Upper lobe of left lung (tissue), 6 donors: ENCODE results near the gene VGLL1. TPM values are rescaled to one million over a fixed set of nuclear protein-coding genes. Genes with fewer than 3 reads are reported as not detected.

Experiments
- ATAC-seq, 2 donors: fragments of 200-7000 bp; cut with Tn5 transposase; one replicate each; pipeline ENCODE4 v1.9.1; 2022; ENCODE audit warnings: mild to moderate bottlenecking in 2 of 2, moderate library complexity in 2 of 2; ENCODE audit not compliant: low FRiP score in 2 of 2
- DNase-seq, 2 donors: peaks; one replicate each; pipeline ENCODE4 v3.0.0-alpha.2; 2019 to 2020
- H3K27ac ChIP-seq, 4 donors: fragments of 200-600 bp; sonication (generic); one replicate each; pipeline ENCODE4 v1.5.1; 2016 to 2019
- H3K27me3 ChIP-seq, 4 donors: fragments of 200-600 bp; sonication (generic); one replicate each; pipeline ENCODE4 v1.5.1; 2017 to 2019
- H3K36me3 ChIP-seq, 4 donors: fragments of 200-600 bp; sonication (generic); one replicate each; pipeline ENCODE4 v1.5.1; 2016 to 2019
- H3K4me1 ChIP-seq, 4 donors: fragments of 200-600 bp; sonication (generic); one replicate each; pipeline ENCODE4 v1.5.1; 2018 to 2019
- H3K4me3 ChIP-seq, 4 donors: fragments of 200-600 bp; sonication (generic); one replicate each; pipeline ENCODE4 v1.5.1; 2017 to 2019; ENCODE audit warnings: mild to moderate bottlenecking in 2 of 4, moderate library complexity in 1 of 4
- H3K9me3 ChIP-seq, 4 donors: fragments of 200-600 bp; sonication (generic); one replicate each; pipeline ENCODE4 v1.5.1; 2018 to 2019
- CTCF ChIP-seq, 6 experiments: fragments of 450-650 bp in 4 of 6; fragments of 200-600 bp in 2 of 6; sonication (generic) in 2 of 6; IDR thresholded peaks; one replicate each; pipeline ENCODE4 v1.5.1; 2016 to 2019; ENCODE audit warnings: antibody characterized with exemption in 6 of 6
- EP300 ChIP-seq, 4 donors: sonication (generic); formaldehyde crosslinking; IDR thresholded peaks; one replicate each; pipeline ENCODE4 v1.5.1; 2017; ENCODE audit warnings: antibody characterized with exemption in 4 of 4, control low read depth in 2 of 4
- POLR2A ChIP-seq, 4 donors: fragments of 450-650 bp; IDR thresholded peaks; one replicate each; pipeline ENCODE4 v1.5.1; 2016 to 2017; ENCODE audit warnings: antibody characterized with exemption in 4 of 4, mild to moderate bottlenecking in 2 of 4
- POLR2AphosphoS5 ChIP-seq, 2 donors: sonication (generic); formaldehyde crosslinking; IDR thresholded peaks; one replicate each; pipeline ENCODE4 v1.5.1; 2017; ENCODE audit warnings: antibody characterized with exemption in 2 of 2
- WGBS, 2 donors: methylation state at CpG; one replicate each; pipeline ENCODE4 v1.1.5; 2017 to 2018; 5-methylcytosine and 5-hydroxymethylcytosine counted together
- total RNA-seq, 6 donors: library from RNA; depleted of rRNA in 4 of 6; stranded (reverse); fragments of >200 nt in 4 of 6; gene quantifications; one replicate each; pipeline versions ENCODE4 v1.1.0 to v1.2.1, GENCODE V29; 2016 to 2021
- donor health status: DM: no; HTN: no; CAD: no; lungs with moderate emphysema.
- donor health status: DM: no; HTN: yes; CAD: no; lungs with severe emphysema.

Gene VGLL1
- total RNA-seq = 1 to 10 TPM in 4 of 6 donors, not detected in 2; 1.1 to 8.5 (median 1.9) TPM

DNA sequence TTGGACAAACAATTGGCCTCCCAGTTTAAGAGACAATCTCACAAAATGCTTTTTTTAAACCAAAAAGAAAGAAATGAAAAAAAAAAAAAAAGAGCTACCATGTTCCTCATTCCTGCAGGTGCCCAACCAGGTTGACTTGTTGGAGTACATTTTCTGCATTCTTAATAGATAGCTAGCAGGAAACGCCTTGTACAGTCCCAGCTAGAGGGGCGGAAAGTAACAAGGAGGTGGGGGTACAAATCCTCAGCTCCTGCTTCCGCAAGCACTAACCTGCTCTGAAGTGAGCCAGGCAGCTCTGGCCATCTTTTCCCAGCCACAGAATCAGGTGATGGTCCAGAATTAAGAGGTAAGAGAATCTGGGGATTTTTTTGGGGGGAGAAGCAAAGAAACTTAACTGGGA is at the start of gene VGLL1:
VGLL1 (plus strand) TSS at position 265 of the 400 bp plus-strand sequence. CDS start 3,806 bp downstream, outside the sequence.
- Histone ChIP-seq H3K4me3 (no peak within 1 kb of the TSS), H3K27me3 (no peaks in the 10 kb centered on the region), H3K36me3 (no peaks in the 10 kb centered on the region), H3K9me3 (no peaks in the 10 kb centered on the region), H3K4me1 (no peaks in the 10 kb centered on the region), H3K27ac (no peak within 1 kb of the TSS)
- no peak for TF ChIP-seq POLR2A (IDR thresholded peaks at IDR 0.05)
- no peak for TF ChIP-seq CTCF (IDR thresholded peaks at IDR 0.05)
- no peak for TF ChIP-seq EP300 (IDR thresholded peaks at IDR 0.05)
- no peak for TF ChIP-seq POLR2AphosphoS5 (IDR thresholded peaks at IDR 0.05)
- WGBS, 2 donors = 61 to 79% methylated on average over 3 of the region's 3 CpGs
- ATAC-seq (no peak), DNase-seq (no peak)

DNA sequence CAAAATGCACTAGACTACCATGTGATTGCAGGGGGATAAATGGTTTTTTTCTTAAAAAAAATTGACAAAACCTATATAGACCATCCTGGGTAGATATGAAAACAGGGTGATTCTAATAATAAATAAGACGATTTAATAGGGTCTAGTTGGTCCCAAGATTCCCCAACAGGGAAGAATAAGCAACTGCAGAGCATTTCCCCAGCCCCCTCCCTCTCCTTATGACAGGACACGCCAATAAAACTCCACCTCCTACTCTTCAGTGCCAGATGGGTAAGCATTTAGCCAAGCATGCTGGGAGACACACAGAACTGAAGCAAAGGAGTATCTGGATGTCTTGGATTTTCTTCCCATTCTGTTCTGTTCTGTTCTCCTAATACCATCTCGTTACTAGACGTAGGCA is 44.4 kb upstream of the VGLL1 start, which contains the start of gene BRS3:
BRS3 (plus strand) TSS at position 301 of the 400 bp plus-strand sequence. CDS start 168 bp downstream, outside the sequence.
- DNase-seq (no peak), ATAC-seq (no peak)
- Histone ChIP-seq H3K9me3 (no peaks in the 10 kb centered on the region), H3K36me3 (no peaks in the 10 kb centered on the region), H3K27me3 (no peaks in the 10 kb centered on the region), H3K4me3 (no peak within 1 kb of the TSS), H3K27ac (no peak within 1 kb of the TSS), H3K4me1 (no peaks in the 10 kb centered on the region)
- 62 to 73% methylated on average over 4 of the region's 4 CpGs for WGBS, 2 donors
- TF ChIP-seq POLR2AphosphoS5 (IDR thresholded peaks at IDR 0.05) (no peak), CTCF (IDR thresholded peaks at IDR 0.05) (no peak), POLR2A (IDR thresholded peaks at IDR 0.05) (no peak), EP300 (IDR thresholded peaks at IDR 0.05) (no peak)

GRCh38 chrX:136488706-136489105 is 43.3 kb upstream of the VGLL1 start:
- Histone ChIP-seq H3K27ac (no peak overlapping the region), H3K4me3 (no peak overlapping the region), H3K36me3 (no peaks in the 10 kb centered on the region), H3K4me1 (no peaks in the 10 kb centered on the region), H3K27me3 (no peaks in the 10 kb centered on the region), H3K9me3 (no peaks in the 10 kb centered on the region)
- TF ChIP-seq EP300 (IDR thresholded peaks at IDR 0.05) (no peak), POLR2AphosphoS5 (IDR thresholded peaks at IDR 0.05) (no peak), CTCF (IDR thresholded peaks at IDR 0.05) (no peak), POLR2A (IDR thresholded peaks at IDR 0.05) (no peak)
- DNase-seq (no peak), ATAC-seq (no peak)
- 50 to 66% methylated on average over 5 of the region's 5 CpGs for WGBS, 2 donors

- Histone ChIP-seq H3K4me3 (no peak overlapping the region), H3K9me3 (no peaks in the 10 kb centered on the region), H3K4me1 (peaks cover 0 to 4% (median 0%) of the 10 kb centered on the region in 4 donors), H3K27ac (no peak overlapping the region), H3K27me3 (no peaks in the 10 kb centered on the region), H3K36me3 (no peaks in the 10 kb centered on the region)
- ATAC-seq (no peak), DNase-seq (no peak)
- TF ChIP-seq EP300 (IDR thresholded peaks at IDR 0.05) (no peak), POLR2A (IDR thresholded peaks at IDR 0.05) (no peak), CTCF (IDR thresholded peaks at IDR 0.05) (no peak), POLR2AphosphoS5 (IDR thresholded peaks at IDR 0.05) (no peak)
- WGBS, 2 donors = 52 to 68% methylated on average over 6 of the region's 6 CpGs
Measured at GRCh38 chrX:136491832-136492231, 40.2 kb upstream of the VGLL1 start.

GRCh38 chrX:136493011-136493410 is 39.0 kb upstream of the VGLL1 start:
- H3K4me3 ChIP-seq = no peak overlapping the region
- ATAC-seq (no peak), DNase-seq (no peak)
- H3K36me3 ChIP-seq = no peaks in the 10 kb centered on the region
- H3K4me1 ChIP-seq = peaks cover 0 to 8% (median 0%) of the 10 kb centered on the region in 4 donors
- TF ChIP-seq POLR2AphosphoS5 (IDR thresholded peaks at IDR 0.05) = no peak
- no peak for TF ChIP-seq POLR2A (IDR thresholded peaks at IDR 0.05)
- no peak for TF ChIP-seq EP300 (IDR thresholded peaks at IDR 0.05)
- TF ChIP-seq CTCF (IDR thresholded peaks at IDR 0.05) = no peak
- H3K27ac ChIP-seq = no peak overlapping the region
- 8 to 50% methylated on average over 1 of the region's 1 CpG for WGBS, 2 donors
- H3K27me3 ChIP-seq = no peaks in the 10 kb centered on the region
- no peaks in the 10 kb centered on the region for H3K9me3 ChIP-seq
